Retinal pigment epithelial cell (primary cell): ENCODE data around the gene DMTF1.
"Not testable (repeated sequence)": the region's sequence is repeated elsewhere in the genome, so short reads cannot be mapped to it uniquely, and the experiment has no call there.

Experiments
- DNase-seq: peaks from one replicate; pipeline ENCODE4 v3.0.0-alpha.2; 2010; ENCODE audit warnings: low read depth
- H3K4me3 ChIP-seq: 2 replicates; pipeline ENCODE4 v1.5.1; 2011; ENCODE audit warnings: mild to moderate bottlenecking, low read length, control low read depth, moderate library complexity
- TF ChIP-seq, protein P1 (sequence below): conservative IDR thresholded peaks from 2 replicates; pipeline ENCODE4 v1.5.1; 2011; ENCODE audit warnings: low read depth, low read length, control low read depth, inconsistent platforms

Gene DMTF1

GRCh38 chr7:87204933-87205332, 52.7 kb downstream of the DMTF1 start:
- TF ChIP-seq, protein P1, sequence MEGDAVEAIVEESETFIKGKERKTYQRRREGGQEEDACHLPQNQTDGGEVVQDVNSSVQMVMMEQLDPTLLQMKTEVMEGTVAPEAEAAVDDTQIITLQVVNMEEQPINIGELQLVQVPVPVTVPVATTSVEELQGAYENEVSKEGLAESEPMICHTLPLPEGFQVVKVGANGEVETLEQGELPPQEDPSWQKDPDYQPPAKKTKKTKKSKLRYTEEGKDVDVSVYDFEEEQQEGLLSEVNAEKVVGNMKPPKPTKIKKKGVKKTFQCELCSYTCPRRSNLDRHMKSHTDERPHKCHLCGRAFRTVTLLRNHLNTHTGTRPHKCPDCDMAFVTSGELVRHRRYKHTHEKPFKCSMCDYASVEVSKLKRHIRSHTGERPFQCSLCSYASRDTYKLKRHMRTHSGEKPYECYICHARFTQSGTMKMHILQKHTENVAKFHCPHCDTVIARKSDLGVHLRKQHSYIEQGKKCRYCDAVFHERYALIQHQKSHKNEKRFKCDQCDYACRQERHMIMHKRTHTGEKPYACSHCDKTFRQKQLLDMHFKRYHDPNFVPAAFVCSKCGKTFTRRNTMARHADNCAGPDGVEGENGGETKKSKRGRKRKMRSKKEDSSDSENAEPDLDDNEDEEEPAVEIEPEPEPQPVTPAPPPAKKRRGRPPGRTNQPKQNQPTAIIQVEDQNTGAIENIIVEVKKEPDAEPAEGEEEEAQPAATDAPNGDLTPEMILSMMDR, result no peak
- no peak overlapping the region for H3K4me3 ChIP-seq
- no peak for DNase-seq

GRCh38 chr7:87205701-87206100, 53.4 kb downstream of the DMTF1 start:
- H3K4me3 ChIP-seq, DNase-seq: not testable (repeated sequence)

GRCh38 chr7:87206361-87206760, 54.1 kb downstream of the DMTF1 start:
- H3K4me3 ChIP-seq, result no peak overlapping the region
- DNase-seq, result no peak
- TF ChIP-seq, protein P1, result no peak

DNA sequence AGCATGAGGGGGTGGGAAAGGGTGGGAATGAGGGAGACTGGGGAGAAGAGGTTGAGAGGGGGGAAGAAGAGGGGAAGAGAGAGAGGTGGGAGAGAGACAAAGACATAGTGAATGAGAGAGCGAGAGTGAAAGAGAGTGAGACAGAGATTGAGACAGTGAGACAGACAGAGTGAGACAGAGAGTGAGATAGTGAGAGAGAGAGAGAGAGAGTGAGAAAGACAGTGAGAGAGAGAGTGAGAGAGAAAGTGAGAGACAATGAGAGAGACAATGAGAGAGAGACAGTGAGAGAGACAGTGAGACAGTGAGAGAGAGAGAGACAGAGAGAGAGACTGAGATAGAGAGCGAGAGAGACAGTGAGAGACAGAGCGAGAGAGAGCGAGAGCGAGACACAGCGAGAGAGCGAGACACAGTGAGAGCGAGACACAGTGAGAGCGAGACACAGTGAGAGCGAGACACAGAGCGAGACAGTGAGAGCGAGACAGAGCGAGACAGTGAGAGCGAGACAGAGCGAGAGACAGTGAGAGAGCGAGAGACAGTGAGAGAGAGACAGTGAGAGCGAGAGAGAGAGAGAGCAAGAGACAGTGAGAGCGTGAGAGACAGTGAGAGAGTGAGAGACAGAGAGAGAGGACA, 57.2 kb downstream of the DMTF1 start:
- TF ChIP-seq, protein P1, result no peak
- no peak overlapping the region for H3K4me3 ChIP-seq
- DNase-seq, result no peak

- H3K4me3 ChIP-seq, result no peak overlapping the region
- TF ChIP-seq, protein P1, result no peak
Measured at GRCh38 chr7:87210506-87210905, 58.3 kb downstream of the DMTF1 start.

GRCh38 chr7:87212498-87212897, 60.2 kb downstream of the DMTF1 start:
- DNase-seq, result no peak
- H3K4me3 ChIP-seq, result no peak overlapping the region
- TF ChIP-seq, protein P1, result no peak

More at GRCh38 chr7:87210506-87210905, 58.3 kb downstream of the DMTF1 start:
- no peak for DNase-seq

GRCh38 chr7:87213252-87213651, 61.0 kb downstream of the DMTF1 start:
- H3K4me3 ChIP-seq, result no peak overlapping the region
- no peak for DNase-seq
- TF ChIP-seq, protein P1, result no peak

- H3K4me3 ChIP-seq, result no peak overlapping the region
- TF ChIP-seq, protein P1, result no peak
- no peak for DNase-seq
Measured at GRCh38 chr7:87213811-87214210, 61.6 kb downstream of the DMTF1 start.
